Activated gamma-delta T cell treated with Interleukin-2 at 50 U/mL for 16 hours (primary cell): Measurements from ENCODE around the gene OPRPN.

Experiments
- DNase-seq: peaks from one replicate; pipeline ENCODE4 v3.0.0-alpha.2; 2020

OPRPN gene

GRCh38 chr4:70397580-70397979 is at the start of gene OPRPN:
Gene OPRPN (plus strand): TSS chr4:70397940. CDS start chr4:70399286, 1,346 bp downstream.
- DNase-seq = no peak

GRCh38 chr4:70356185-70356584 is 41.6 kb upstream of the OPRPN start:
- DNase-seq = no peak

GRCh38 chr4:70359115-70359661 is 38.6 kb upstream of the OPRPN start:
- no peak for DNase-seq

GRCh38 chr4:70360460-70360859 is 37.3 kb upstream of the OPRPN start, which contains the start of gene SMR3A:
Gene SMR3A (plus strand): TSS chr4:70360760. CDS start chr4:70362116, 1,356 bp downstream.
- no peak for DNase-seq

- DNase-seq = no peak
Measured at GRCh38 chr4:70364002-70364401, 33.7 kb upstream of the OPRPN start.

GRCh38 chr4:70365479-70365878 is 32.3 kb upstream of the OPRPN start:
- no peak for DNase-seq

- DNase-seq = no peak
Measured at GRCh38 chr4:70367813-70368212, 29.9 kb upstream of the OPRPN start.

- DNase-seq = no peak
Measured at GRCh38 chr4:70371987-70372386, 25.8 kb upstream of the OPRPN start.

- no peak for DNase-seq
Measured at GRCh38 chr4:70372760-70373159, 25.0 kb upstream of the OPRPN start.

- no peak for DNase-seq
Measured at GRCh38 chr4:70380578-70380977, 17.2 kb upstream of the OPRPN start.

- no peak for DNase-seq
Measured at GRCh38 chr4:70382691-70383181, 15.0 kb upstream of the OPRPN start, which contains the start of gene SMR3B. Gene SMR3B (plus strand): TSS chr4:70383131. CDS start chr4:70384511, 1,380 bp downstream.

- DNase-seq = no peak
Measured at GRCh38 chr4:70392057-70392776, 5.5 kb upstream of the OPRPN start.

- DNase-seq = no peak
Measured at GRCh38 chr4:70399319-70399718, 1.6 kb downstream of the OPRPN start.

GRCh38 chr4:70402762-70403161 is 5.0 kb downstream of the OPRPN start:
- no peak for DNase-seq

- no peak for DNase-seq
Measured at GRCh38 chr4:70405765-70406164, 8.0 kb downstream of the OPRPN start.

- no peak for DNase-seq
Measured at GRCh38 chr4:70425306-70425705, 27.6 kb downstream of the OPRPN start.

GRCh38 chr4:70426789-70427188 is 29.0 kb downstream of the OPRPN start:
- no peak for DNase-seq

- DNase-seq = no peak
Measured at GRCh38 chr4:70437197-70437596, 39.5 kb downstream of the OPRPN start.

GRCh38 chr4:70442474-70442873 is 44.7 kb downstream of the OPRPN start:
- no peak for DNase-seq

- DNase-seq = no peak
Measured at GRCh38 chr4:70443329-70443728, 45.6 kb downstream of the OPRPN start.

GRCh38 chr4:70449220-70449619 is 51.5 kb downstream of the OPRPN start:
- DNase-seq = no peak

GRCh38 chr4:70452946-70453345 is 55.2 kb downstream of the OPRPN start:
- DNase-seq = no peak
